Activated naive CD4-positive, alpha-beta T cell treated with anti-CD3 and anti-CD28 coated beads for 36 hours (primary cell): ENCODE results near the gene NCAPH2. TPM values are rescaled to one million over a fixed set of nuclear protein-coding genes. Genes with fewer than 3 reads are reported as not detected.
"Not testable (repeated sequence)": the region's sequence is repeated elsewhere in the genome, so short reads cannot be mapped to it uniquely, and the experiment has no call there.

Experiments used
- CTCF ChIA-PET: fragments of 350-600 bp; sonication (Branson Sonifier 250); formaldehyde crosslinking; loops from one replicate; lab custom pipeline; 2021; ENCODE audit warnings: antibody characterized with exemption; lab: Charles Lee
- DNase-seq: peaks from one replicate; pipeline ENCODE4 v3.0.0-alpha.2; 2020
- H3K27ac Mint-ChIP-seq: one replicate; pipeline ENCODE4 v1.8.0; 2021; ENCODE audit warnings: mild to moderate bottlenecking, mixed read lengths
- H3K27me3 Mint-ChIP-seq: one replicate; pipeline ENCODE4 v1.8.0; 2021; ENCODE audit warnings: low read depth, mixed read lengths
- H3K36me3 Mint-ChIP-seq: one replicate; pipeline ENCODE4 v1.8.0; 2021; ENCODE audit warnings: low read depth, mixed read lengths
- H3K4me1 Mint-ChIP-seq: one replicate; pipeline ENCODE4 v1.8.0; 2021; ENCODE audit warnings: low read depth, mixed read lengths
- H3K4me3 Mint-ChIP-seq: one replicate; pipeline ENCODE4 v1.8.0; 2021; ENCODE audit warnings: mild to moderate bottlenecking, moderate library complexity, mixed read lengths
- H3K9me3 Mint-ChIP-seq: one replicate; pipeline ENCODE4 v1.8.0; 2021; ENCODE audit warnings: mixed read lengths
- intact Hi-C: fragments of 100-400 bp; cut with micrococcal nuclease; formaldehyde crosslinking; loops from one replicate; pipeline ENCODE4 v1.15.1; 2023
- total RNA-seq, 2 experiments: library from RNA; stranded (reverse); gene quantifications; one replicate each; pipeline ENCODE4 v1.2.3, GENCODE V29; 2021

NCAPH2 gene
- total RNA-seq, 2 experiments from 2014 or later = 104 to 115 TPM

- H3K27ac Mint-ChIP-seq = peak overlapping the region; percentile 99
- intact Hi-C loops = loop anchor here (1.0 kb wide), 1 partner anchor 90 kb away; no protein-coding TSS in a partner anchor
These were observed 22.5 kb downstream of the NCAPH2 start for GRCh38 chr22:50530580-50530876.

DNA sequence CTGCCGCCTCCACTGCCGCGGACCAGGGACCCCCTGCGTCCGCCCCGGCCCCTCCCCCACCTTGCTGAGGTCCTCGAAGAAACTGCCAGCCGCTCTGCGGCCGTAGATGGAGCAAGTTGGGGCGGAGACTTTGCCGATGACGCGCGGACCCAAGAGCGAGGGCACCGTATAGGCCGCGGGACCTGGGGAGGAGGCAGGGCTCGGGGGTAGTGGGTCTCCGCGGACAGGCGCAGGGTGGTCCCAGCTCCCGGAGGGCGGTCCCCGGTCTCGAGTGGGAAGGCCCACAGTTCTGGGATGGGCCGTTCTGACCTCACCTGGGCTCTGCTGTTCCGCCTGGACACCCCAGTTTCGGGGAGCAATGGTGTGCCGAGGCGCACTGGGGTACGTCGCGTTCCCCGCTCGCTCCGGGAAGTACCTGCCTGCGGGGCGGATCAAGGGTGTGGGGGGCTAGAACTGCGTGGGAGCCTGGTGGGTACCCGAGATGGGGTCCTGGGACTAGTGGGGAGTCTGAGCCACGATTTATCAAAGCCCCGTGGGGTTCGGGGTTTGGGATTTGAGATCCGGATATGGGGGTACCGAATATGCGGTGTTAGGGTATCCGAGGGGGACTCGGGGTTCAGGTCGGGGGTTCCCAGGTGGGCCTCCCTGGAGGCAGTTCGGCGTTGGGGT is 23.0 kb downstream of the NCAPH2 start:
- CTCF ChIA-PET = interaction anchor here (1.2 to 1.7 kb wide), 2 partner anchors 17 to 90 kb away, joined by 3 to 7 read pairs; no protein-coding TSS in a partner anchor
- Mint-ChIP-seq H3K9me3 (no peaks in the 10 kb centered on the region), H3K4me1 (peaks cover 47% of the 10 kb centered on the region), H3K4me3 (peak overlapping the region; percentile 92), H3K36me3 (peaks cover 27% of the 10 kb centered on the region), H3K27me3 (no peaks in the 10 kb centered on the region), H3K27ac (peak overlapping the region; percentile 99)
- intact Hi-C loops = loop anchor here (1.0 kb wide), 3 partner anchors 8 to 89 kb away; partner anchors contain the start of gene SYCE3
- DNase-seq = peak; percentile 88

More at GRCh38 chr22:50530580-50530876, 22.5 kb downstream of the NCAPH2 start:
- peak overlapping the region; percentile 92 for H3K4me3 Mint-ChIP-seq
- no peaks in the 10 kb centered on the region for H3K27me3 Mint-ChIP-seq
- peaks cover 47% of the 10 kb centered on the region for H3K4me1 Mint-ChIP-seq
- CTCF ChIA-PET = no interaction called here
- no peak for DNase-seq
- peaks cover 27% of the 10 kb centered on the region for H3K36me3 Mint-ChIP-seq
- H3K9me3 Mint-ChIP-seq = no peaks in the 10 kb centered on the region

DNA sequence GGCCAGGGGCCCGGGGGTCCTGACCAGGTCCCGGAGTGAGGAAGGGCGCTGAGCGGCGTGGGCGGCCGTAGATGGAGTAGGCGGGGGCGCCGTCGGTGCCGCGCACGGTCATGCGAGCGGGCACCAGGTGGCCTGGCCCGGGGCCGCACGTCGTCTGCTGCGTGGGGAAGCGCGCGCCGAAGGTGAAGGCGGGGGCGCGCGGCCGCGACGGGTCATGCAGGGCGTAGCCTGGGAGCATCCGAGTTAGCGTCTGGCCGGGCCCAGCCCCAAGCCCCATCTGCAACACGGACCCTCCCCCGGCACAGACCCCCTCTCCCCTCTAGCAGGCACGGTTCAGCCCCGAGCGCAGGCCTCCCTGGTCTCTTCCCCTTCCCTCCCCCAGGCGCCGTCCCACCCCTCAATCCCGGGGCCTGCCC is 23.5 kb downstream of the NCAPH2 start:
- intact Hi-C loops = loop anchor here (1.0 kb wide), 2 partner anchors 8 to 31 kb away; partner anchors contain the start of gene SYCE3
- CTCF ChIA-PET = interaction anchor here (1.2 to 1.7 kb wide), 2 partner anchors 17 to 90 kb away, joined by 3 to 7 read pairs; no protein-coding TSS in a partner anchor

DNA sequence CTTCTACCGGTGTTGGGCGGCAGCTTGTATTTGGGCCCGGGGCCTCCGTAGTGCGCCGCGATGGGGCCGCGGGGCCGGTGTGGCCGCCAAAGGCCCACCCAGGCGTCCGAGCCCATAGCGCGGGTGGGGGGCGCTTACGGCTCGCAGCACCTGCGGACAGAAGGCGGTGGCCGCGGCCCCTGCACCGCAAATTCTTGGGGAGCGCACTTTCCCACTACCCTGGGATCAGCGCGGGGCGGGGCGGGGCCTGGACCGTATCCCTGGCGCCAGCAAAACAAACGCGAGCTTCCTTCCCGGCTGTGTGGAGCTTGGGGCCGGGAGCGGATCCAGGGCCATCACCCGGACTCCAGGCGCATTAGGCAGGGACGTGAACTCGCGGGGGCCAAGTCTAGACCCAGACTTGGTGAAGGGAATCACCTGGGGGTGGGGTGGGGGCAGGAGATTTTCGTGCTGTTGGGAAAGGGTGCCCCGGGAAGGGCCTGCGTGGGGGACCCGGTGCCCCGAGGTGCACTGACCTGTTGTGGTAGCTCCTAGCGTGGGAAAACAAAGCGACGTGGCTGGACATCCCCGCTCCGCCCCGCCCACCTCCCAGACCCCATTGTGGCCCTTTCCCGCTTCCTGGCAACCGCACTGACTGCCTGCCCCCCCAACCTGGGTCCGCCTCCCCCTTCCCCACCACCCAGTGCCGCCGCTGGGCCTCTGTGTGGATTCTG is 24.1 kb downstream of the NCAPH2 start:
- CTCF ChIA-PET = interaction anchor here (1.2 to 1.7 kb wide), 2 partner anchors 16 to 89 kb away, joined by 3 to 7 read pairs; no protein-coding TSS in a partner anchor
- no peaks in the 10 kb centered on the region for H3K27me3 Mint-ChIP-seq
- peaks cover 50% of the 10 kb centered on the region for H3K4me1 Mint-ChIP-seq
- H3K4me3 Mint-ChIP-seq = peak overlapping the region; percentile 92
- peaks cover 23% of the 10 kb centered on the region for H3K36me3 Mint-ChIP-seq
- DNase-seq = peak; percentile 40
- intact Hi-C loops = loop anchor here (1.0 kb wide), 2 partner anchors 7 to 30 kb away; partner anchors contain the start of gene SYCE3
- no peaks in the 10 kb centered on the region for H3K9me3 Mint-ChIP-seq
- H3K27ac Mint-ChIP-seq = peak overlapping the region; percentile 99

More for the DNA sequence above, 23.5 kb downstream of the NCAPH2 start:
- Mint-ChIP-seq H3K27me3 (no peaks in the 10 kb centered on the region), H3K9me3 (no peaks in the 10 kb centered on the region), H3K36me3 (peaks cover 27% of the 10 kb centered on the region), H3K27ac (peak overlapping the region; percentile 99), H3K4me1 (peaks cover 50% of the 10 kb centered on the region), H3K4me3 (peak overlapping the region; percentile 92)
- DNase-seq = peak; percentile 77

DNA sequence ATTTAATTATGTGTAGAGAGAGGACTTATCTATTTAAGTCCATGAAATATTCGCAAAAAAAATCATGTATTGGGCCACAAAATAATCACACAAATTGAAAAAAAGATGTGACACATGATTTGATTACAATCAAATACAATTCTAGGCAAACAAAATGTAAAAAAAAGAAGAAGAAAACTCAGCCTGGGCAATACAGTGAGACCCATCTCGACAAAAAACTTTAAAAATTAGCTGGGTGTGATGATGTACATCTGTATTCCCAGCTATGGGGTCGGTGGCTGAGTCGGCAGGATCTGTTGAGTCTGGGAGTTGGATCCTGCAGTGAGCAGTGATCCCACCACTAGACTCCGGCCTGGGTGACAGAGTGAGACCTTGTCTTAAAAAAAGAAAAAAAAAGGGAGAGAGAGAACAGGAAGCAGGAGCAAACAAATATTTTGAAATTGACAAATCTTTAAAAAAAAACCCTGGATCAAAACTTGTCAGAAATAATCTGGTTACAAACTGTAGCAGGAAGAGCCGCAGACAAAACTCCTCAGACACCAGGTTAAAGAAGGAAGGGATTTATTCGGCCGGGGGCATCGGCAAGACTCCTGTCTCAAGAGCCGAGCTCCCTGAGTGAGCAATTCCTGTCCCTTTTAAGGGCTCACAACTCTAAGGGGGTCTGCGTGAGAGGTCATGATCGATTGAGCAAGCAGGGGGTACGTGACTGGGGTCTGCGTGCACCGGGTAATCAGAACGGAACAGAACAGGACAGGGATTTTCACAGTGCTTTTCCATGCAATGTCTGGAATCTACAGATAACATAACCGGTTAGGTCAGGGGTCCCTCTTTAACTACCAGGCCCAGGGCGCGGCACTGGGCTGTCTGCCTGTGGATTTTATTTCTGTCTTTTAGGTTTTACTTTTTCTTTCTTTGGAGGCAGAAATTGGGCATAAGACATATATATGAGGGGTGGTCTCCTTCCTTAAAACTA is 25.1 kb downstream of the NCAPH2 start:
- Mint-ChIP-seq H3K27ac (peak overlapping the region; percentile 99), H3K36me3 (peaks cover 15% of the 10 kb centered on the region), H3K9me3 (no peaks in the 10 kb centered on the region), H3K4me3 (peak overlapping the region; percentile 92), H3K4me1 (peaks cover 50% of the 10 kb centered on the region), H3K27me3 (no peaks in the 10 kb centered on the region)
- CTCF ChIA-PET = interaction anchor here (0.9 to 1.2 kb wide), 2 partner anchors 14 to 18 kb away, joined by 3 to 4 read pairs; no protein-coding TSS in a partner anchor
- no peak for DNase-seq
- intact Hi-C loops = no loop called here

GRCh38 chr22:50533856-50534711 is 26.1 kb downstream of the NCAPH2 start:
- H3K27me3 Mint-ChIP-seq = not testable (repeated sequence)
- CTCF ChIA-PET = interaction anchor here (0.6 to 2.6 kb wide), 5 partner anchors 8 to 87 kb away, joined by 3 to 12 read pairs (median 4); partner anchors contain the start of gene SCO2

GRCh38 chr22:50535113-50535512 is 27.1 kb downstream of the NCAPH2 start:
- H3K36me3 Mint-ChIP-seq = peaks cover 7% of the 10 kb centered on the region
- no peak overlapping the region for H3K27ac Mint-ChIP-seq
- CTCF ChIA-PET = interaction anchor here (0.9 to 2.6 kb wide), 2 partner anchors 9 to 86 kb away, joined by 4 to 12 read pairs; partner anchors contain the start of gene SCO2
- intact Hi-C loops = loop anchor here (5.0 kb wide), 1 partner anchor 343 kb away; no protein-coding TSS in a partner anchor
- no peak for DNase-seq
- H3K4me1 Mint-ChIP-seq = peaks cover 55% of the 10 kb centered on the region
- H3K27me3 Mint-ChIP-seq = no peaks in the 10 kb centered on the region
- no peak overlapping the region for H3K4me3 Mint-ChIP-seq
- H3K9me3 Mint-ChIP-seq = no peaks in the 10 kb centered on the region

More at GRCh38 chr22:50533856-50534711, 26.1 kb downstream of the NCAPH2 start:
- DNase-seq, intact Hi-C loops, H3K36me3 Mint-ChIP-seq, H3K9me3 Mint-ChIP-seq: not testable (repeated sequence)
- Mint-ChIP-seq H3K4me3 (peak overlapping the region; percentile 2), H3K4me1 (peaks cover 46% of the 10 kb centered on the region), H3K27ac (peak overlapping the region; percentile 99)

GRCh38 chr22:50536226-50536625 is 28.2 kb downstream of the NCAPH2 start:
- CTCF ChIA-PET = interaction anchor here (1.2 to 5.8 kb wide), 3 partner anchors 9 to 84 kb away, joined by 5 to 39 read pairs (median 12); partner anchors contain the start of gene SCO2
- Mint-ChIP-seq H3K27ac (peak overlapping the region; percentile 70), H3K4me1 (peaks cover 65% of the 10 kb centered on the region), H3K4me3 (no peak overlapping the region), H3K36me3 (peaks cover 4% of the 10 kb centered on the region), H3K27me3 (no peaks in the 10 kb centered on the region), H3K9me3 (no peaks in the 10 kb centered on the region)
- no peak for DNase-seq
- intact Hi-C loops = loop anchor here (5.0 kb wide), 1 partner anchor 344 kb away; no protein-coding TSS in a partner anchor

DNA sequence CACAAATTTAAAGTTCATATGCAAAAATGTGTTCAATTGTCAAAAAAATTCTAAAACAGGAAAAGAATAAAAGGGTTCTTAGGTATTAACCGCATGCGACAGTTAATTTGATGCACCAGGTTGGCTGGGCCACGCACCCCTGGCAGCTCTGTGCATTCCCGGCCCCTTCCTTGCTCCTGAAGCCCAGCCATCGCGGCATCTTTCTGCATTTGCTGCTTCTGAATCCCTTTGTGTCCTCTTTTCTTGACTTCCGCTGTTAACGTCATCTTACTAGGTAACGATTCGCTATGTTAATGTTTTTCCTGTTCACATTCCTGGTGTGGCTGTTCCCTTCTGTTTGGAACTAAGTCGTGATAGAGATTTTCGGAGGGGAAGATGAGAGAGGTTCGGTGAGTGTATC is 29.7 kb downstream of the NCAPH2 start:
- peaks cover 77% of the 10 kb centered on the region for H3K4me1 Mint-ChIP-seq
- H3K27ac Mint-ChIP-seq = peak overlapping the region; percentile 98
- H3K36me3 Mint-ChIP-seq = peaks cover 6% of the 10 kb centered on the region
- CTCF ChIA-PET = interaction anchor here (0.9 to 5.8 kb wide), 4 partner anchors 13 to 86 kb away, joined by 3 to 39 read pairs (median 6); partner anchors contain the start of genes SCO2 and SYCE3
- intact Hi-C loops = loop anchor here (2.0 to 5.0 kb wide), 2 partner anchors 13 to 345 kb away; partner anchors contain the start of gene SCO2
- no peaks in the 10 kb centered on the region for H3K27me3 Mint-ChIP-seq
- DNase-seq = no peak
- H3K4me3 Mint-ChIP-seq = no peak overlapping the region
- H3K9me3 Mint-ChIP-seq = peaks cover 1% of the 10 kb centered on the region

GRCh38 chr22:50540381-50540780 is 32.4 kb downstream of the NCAPH2 start:
- intact Hi-C loops = no loop called here

More at GRCh38 chr22:50540381-50540780, 32.4 kb downstream of the NCAPH2 start:
- Mint-ChIP-seq H3K36me3 (peaks cover 5% of the 10 kb centered on the region), H3K4me3 (peak overlapping the region; percentile 46), H3K4me1 (peaks cover 72% of the 10 kb centered on the region), H3K27me3 (no peaks in the 10 kb centered on the region), H3K27ac (peak overlapping the region; percentile 98), H3K9me3 (peaks cover 1% of the 10 kb centered on the region)
- CTCF ChIA-PET = interaction anchor here (0.7 to 5.8 kb wide), 6 partner anchors 8 to 80 kb away, joined by 4 to 39 read pairs (median 8); partner anchors contain the start of genes SCO2 and SYCE3
- DNase-seq = no peak
